ENCODE measurements around the gene PHKA2.

The PHKA2 gene

DNA sequence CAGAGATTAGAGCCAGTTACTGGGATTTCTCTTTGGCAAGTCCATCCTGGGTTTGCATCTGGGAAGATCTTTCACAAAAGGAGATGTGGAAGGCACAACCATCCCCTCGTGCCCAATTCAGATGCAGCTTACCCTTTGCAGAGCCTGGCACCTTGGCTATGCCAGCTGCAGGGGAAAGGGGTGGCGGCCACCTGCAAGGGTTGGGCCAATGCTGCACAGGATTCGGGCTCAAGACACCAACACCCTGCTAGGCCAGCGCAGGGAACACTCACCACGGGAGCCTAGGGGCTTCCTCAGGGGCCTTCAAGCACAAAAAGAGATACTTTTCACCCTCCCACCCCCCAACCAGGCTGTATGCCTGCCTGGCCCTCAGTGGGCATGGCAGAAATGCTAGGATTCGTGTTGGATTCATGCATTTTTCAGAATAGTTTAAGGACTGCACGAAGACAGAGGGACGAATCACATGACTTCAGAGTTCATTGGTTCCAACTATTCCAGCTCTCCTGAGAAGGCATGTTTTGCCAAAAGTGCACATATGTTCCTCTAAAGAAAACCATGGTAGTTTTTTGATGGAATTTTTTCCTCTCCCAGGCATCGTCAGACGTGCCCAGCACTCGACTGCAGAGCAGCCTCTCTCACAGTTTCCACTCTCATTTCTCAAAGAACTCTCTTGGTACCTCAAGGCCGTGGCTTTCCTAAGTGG is 94.4 kb downstream of the PHKA2 start:
- DNase-seq (ENCODE audit: low read depth in 2 of 2, low spot score in 1 of 2): no peak

DNA sequence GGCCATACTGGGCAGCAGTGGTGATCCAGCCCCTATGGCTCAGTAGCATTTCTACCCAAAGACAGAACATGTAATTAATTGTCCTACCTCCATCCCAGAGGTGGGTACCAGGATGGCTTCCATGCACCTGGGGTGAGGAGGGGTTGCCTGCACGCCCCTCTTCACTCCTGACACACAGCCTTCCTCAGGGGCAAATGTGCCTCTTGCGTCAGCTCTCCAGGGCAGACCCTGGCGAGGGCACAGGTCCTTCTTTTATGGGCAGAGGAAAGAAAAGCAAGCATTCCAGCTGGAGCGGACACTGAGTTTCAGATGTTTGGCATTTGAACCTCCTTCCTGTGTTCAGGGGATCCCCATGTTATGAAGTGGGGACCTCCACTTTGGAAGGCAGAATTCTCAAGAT is 95.6 kb downstream of the PHKA2 start:
- DNase-seq (ENCODE audit: low read depth in 2 of 2, low spot score in 1 of 2): no peak

DNA sequence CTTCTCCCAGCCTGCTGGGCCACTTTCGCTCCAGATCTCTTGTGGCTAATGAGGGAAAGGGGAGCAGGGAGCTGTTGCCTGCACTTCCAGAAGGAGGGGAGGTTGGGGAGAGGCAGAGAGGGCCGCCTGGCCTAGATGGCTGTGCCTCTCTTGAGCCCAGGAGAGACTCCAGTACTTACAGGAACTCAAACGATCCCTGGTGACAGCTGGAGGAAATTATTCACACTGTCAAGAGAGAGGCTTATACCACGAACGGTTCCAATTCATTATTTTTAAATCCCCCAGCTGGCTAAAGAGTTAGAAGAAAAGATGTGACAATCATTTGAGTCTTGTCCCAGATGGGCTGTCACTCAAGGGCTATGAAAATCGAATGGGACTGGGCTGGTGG is 96.1 kb downstream of the PHKA2 start:
- DNase-seq (ENCODE audit: low read depth in 2 of 2, low spot score in 1 of 2): no peak

DNA sequence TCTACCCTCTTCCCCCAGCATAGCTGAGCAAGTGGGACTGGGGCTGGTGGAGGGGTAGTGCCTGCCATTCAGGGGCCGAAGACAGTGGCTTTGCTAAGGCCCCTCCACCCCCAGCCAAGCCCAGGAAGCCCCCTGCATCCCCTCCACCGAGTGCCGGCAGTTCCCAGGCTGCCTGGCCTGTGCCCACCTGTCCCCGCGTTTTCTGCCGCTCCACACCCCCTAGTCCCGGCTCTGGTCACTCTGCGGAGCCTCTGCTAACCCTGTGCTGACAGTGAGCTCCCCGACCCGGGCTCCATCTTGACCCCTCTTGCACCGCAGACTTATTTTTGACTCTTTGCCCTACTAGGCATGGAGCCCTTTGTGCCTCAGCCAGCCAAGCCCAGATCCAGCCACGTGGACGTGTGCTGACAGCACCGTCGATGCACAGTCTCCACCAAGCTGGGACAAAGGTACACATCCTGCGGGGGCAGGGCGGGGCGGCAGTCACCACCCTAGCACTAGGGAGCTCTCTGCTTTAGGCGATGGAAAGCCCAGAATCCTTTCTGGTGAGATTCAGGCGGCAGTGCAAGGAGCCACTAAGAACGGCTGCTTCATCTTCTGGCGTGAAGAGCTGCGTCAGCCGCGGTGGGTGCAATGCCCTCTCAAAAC is 96.6 kb downstream of the PHKA2 start:
- DNase-seq (ENCODE audit: low read depth in 2 of 2, low spot score in 1 of 2): no peak

DNA sequence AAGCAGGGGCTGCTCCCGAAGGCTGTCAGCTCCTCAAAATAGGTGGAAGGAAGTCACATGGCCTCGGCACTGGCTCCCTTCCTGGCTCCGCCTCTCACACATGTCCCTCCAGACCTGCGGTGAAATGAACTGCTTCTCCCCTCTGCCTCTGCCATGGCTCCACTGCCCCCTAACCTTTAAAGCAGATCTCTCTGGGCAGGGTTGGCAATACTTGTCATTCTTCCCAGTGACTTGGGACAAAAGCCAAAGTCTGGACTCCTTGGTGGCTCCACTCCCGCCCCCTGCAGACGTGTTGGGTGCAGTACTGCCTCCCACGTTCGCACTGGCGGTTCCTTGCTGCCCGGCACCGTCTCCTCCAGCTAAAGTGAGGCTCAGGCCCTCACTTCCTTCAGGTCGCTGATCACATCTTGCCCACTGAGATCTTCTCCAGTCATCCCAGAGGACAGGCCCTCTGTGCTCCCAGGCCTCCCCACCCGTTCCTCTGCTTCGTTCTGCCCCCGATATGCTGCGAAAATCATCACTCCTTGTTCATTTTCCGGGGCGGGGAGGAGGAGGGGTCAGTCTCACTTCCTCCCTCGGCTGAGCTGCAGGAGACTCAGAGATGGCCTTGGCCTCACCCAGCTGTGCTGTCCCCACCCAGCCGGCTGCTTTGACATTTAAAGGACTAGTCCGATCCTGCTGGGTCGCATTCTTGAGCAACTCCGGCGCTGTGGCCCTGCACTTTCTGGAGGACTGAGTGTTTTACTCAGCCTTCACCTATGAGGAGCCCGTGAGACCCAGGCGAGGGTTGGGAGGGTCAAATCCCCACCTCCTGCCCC is 97.4 kb downstream of the PHKA2 start:
- DNase-seq (ENCODE audit: low read depth in 2 of 2, low spot score in 1 of 2): no peak

DNA sequence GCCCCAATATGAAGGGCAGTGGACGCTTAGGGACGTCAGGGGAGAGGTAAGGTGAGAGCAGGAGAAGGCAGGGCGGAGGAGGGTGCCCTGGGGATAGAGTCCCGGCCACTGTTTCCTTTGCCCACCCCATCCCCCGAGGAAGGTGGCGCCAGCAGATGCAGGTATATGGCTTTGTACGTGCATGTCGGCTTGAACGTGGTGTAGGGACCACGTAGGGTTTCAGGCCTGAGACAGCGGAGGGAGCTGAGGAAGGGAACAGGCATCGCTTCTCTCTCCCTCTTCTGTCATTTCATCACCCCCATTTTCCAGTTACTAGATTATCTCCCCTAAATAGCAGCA is 97.9 kb downstream of the PHKA2 start:
- DNase-seq (ENCODE audit: low read depth in 2 of 2, low spot score in 1 of 2): no peak

DNA sequence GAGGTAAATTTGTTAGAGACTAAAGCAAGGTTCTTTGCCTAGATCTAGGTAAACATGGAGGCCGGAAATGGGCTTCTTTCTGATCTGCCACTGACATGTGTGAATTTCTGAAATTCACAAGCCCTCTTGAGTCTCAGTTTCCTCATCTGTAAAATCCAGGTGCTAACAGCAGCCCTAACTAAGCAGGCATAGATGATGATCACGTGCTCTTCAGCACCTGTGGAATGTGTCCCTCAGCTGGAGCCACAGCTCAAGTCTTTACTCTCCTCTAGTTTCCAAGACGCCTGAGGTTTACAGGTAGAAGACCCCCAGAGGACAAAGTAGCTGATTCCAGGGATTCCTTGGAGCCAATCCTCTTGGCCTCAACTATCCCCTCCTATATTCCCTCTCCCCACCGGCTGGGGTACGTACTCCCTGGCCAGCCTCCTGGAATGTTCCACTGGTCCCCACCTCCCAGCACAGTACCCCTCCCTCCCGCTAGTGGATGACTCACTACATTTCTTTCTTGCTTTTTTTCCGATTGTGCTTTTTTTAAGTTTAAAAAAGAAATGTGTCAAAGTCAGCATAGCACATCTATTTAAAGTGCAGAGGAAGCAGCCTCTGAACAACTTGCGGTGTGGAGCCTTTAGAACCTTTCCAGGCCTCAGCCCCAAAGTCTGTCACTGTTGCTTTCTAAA is 98.4 kb downstream of the PHKA2 start:
- DNase-seq (ENCODE audit: low read depth in 2 of 2, low spot score in 1 of 2): no peak

DNA sequence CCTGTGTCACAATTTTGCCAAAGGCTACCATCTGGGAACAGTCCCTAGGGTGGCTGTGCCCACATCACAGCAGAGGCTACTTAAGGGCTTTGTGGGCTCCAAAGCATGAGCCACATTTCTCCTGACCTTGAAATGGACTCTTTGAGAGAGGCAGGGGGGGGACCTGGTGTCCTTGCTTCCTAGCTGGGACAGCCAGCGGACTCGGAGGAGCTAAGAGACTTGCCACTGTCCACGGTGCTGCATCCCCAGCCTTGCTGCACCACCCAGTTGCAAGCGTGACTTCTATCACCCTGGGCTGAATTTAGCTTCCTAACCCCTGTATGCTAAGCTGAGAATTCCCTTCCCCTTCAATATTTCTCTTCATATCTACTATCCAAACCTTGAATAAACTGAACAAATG is 99.0 kb downstream of the PHKA2 start:
- no peak for DNase-seq (ENCODE audit: low read depth in 2 of 2, low spot score in 1 of 2)

DNA sequence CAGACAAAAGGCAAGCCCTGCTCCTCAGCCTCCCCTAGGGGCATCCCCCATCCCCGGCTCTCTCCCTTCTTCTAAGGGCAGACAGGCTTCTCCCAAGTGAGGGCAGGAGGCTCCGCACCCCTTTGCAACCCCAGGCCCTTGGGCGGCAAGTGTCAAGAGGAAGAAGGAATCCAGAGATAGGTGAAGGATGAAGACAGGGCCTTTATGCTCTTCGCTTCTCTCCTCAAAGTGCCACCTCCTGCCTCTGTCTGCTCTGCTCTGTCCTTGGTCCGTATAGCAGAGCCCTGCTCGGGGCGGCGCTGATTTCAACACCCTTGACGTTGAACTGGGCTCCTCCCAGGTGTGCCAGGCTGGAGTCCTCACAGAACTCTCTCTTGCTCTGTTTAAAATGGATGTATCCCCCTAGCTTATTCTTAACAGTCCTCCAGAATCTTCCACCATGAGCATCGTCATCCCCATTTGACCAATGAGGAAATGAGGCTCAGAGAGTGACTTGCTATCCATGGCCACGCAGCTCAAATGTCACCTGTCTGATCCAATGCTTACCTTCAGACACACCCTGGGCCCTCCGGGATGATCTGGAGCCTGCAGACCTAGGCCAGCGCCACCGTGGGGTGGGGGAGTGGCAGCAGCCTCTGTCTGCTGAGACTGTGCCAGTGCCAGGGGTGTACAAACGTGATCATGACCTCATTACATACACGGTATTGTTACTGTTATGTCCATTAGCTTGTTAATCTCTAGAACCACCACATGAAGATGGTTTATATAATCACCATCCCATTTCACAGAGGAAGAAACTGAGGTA is 99.8 kb downstream of the PHKA2 start:
- DNase-seq (ENCODE audit: low read depth in 2 of 2, low spot score in 1 of 2): no peak

DNA sequence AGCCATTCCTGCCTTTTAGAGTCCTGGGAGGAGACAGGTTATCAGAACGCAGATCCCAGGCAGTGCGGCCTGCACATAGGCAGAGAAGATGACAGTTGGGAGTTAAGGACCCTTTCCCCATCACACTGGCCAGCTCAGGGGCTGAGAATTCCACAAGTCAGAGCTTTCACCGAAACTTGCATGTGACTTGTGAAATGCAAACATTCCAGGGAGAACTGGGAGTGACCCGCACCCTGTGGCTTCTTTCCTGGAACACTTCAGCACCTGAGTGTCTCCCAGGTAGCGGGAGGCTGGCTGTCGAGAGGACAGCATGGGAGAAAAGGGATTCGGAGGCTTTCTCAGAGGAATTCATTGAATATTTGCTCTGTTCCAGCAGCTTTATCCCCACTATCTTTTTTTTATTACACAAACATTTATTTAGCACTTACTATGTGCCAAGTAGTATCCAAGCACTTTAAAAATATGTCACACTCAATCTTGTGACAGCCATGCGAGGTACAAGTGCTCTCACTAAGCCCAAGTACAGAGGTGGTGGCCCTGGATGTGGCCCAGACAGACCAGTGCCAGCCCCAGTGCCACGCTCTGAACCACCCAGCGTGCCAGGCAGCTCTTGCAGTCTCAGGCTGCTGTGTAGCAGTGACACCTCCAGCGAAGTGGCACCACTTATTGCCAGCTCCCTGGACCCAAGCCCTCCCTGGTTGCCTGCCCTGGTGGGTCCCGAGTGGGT is 100.5 kb downstream of the PHKA2 start:
- DNase-seq (ENCODE audit: low read depth in 2 of 2, low spot score in 1 of 2): no peak

DNA sequence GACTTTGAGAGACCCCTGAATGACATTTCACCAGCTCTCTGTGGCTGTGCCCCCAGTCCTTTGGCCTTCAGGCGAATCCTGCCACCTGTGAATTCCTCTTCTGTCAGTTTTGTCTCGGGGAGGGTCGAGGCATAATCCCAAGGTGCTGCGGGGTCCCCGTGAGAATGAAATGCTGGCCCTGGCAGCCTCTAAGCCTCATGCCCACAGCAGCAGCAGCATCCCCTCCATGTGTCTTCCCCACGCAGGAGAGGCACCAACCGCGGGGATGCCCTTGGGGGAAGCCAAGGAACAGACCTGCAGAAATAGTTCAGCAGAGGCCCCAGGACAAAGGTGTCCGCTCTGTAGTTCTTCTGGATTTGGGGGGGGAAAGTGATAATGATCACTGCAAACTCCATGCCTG is 104.8 kb downstream of the PHKA2 start:
- DNase-seq (ENCODE audit: low read depth in 2 of 2, low spot score in 1 of 2): no peak

DNA sequence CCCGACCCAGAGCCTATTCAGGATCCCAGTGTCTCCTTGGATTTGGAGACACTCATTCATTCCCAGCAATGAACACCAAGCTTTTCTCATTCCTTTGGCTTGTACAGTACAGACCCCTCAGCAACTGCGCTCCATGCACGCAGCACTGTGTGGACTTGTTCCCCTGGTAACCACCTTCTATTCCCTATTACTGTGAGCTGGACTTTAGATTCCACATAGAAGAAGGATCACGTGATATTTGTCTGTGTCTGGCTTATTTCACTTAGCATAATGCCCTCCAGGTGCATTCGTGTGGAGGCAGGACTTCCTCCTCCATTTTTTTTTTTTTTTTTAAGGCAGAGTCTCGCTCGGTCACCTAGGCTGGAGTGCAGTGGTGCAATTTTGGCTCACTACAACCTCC is 106.4 kb downstream of the PHKA2 start:
- no peak for DNase-seq (ENCODE audit: low read depth in 2 of 2, low spot score in 1 of 2)

DNA sequence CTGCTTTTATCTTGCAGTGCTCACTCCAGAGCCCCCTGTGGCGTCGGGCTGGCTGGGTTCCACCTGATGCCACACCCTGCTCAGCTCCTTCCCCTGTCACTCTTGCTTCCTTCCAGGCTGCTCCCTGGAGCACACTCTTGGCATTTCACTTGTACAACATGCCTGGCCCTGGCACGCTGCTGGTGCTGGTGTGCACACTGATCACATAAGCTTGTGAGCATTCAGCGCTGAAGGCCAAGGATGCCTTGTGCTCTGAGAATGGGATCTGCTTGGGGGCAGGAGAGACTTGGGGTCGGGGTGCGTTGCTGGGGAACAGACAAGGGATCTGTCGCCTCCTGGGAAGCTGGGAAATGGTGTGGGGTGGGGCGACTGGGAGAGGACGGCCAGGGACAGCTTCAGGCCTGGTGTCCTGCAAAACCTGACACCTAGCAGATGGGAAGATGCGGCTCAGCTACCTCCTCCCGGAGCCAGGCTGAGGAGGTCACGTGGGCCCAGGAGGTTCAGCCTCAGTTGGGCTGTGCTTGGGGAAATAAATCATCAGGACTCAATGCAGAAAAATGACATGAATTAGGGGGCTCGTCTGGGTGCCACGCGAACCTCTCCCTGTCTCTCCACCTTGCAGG is 108.5 kb downstream of the PHKA2 start:
- DNase-seq (ENCODE audit: low read depth in 2 of 2, low spot score in 1 of 2): no peak

DNA sequence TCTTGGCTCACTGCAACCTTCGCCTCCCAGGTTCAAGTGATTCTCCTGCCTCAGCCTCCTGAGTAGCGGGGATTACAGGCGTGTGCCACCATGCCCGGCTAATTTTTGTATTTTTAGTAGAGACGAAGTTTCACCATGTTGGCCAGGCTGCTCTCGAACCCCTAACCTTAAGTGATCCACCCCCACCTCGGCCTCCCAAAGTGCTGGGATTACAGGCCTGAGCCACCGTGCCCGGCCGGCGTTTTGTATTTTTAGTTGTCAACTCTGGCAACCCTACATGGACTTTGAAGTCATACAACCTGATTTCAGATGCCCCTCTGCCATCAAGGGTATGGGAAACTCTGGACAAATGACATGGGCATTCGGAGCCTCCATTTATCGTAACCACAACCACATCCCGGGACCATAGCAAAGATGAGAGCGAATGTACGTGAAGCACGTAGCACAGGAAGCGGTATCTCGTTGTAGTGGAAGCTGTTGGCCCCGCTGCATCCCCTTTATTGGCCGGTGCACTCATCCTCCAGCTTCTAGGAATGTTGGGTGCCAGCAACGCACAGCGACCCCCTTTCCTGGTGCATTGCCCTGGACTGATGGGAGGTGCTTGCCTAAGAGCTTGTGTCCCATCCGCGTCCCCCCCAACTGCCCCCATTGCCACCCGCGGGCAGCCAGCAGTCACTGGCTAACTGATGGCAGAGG is 109.2 kb downstream of the PHKA2 start:
- DNase-seq (ENCODE audit: low read depth in 2 of 2, low spot score in 1 of 2): no peak

DNA sequence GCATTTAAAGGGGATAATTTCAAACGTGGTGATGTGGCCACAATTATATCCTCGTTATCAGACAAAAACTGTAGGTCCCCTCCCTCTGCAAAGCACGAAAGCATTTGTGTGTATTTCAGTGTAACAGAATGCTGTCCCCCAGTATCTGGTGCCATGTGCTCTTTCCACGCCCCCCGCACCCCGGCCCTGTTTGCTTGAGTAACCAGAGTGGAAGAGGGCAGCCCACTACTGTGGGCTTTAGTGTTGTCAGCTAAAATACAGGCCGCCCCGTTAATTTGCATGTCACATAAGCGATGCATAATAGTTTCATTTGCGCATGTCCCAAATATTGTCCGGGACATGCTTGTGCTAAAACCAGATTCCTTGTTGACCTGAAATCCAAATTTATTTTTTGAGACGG is 110.1 kb downstream of the PHKA2 start:
- no peak for DNase-seq (ENCODE audit: low read depth in 2 of 2, low spot score in 1 of 2)

DNA sequence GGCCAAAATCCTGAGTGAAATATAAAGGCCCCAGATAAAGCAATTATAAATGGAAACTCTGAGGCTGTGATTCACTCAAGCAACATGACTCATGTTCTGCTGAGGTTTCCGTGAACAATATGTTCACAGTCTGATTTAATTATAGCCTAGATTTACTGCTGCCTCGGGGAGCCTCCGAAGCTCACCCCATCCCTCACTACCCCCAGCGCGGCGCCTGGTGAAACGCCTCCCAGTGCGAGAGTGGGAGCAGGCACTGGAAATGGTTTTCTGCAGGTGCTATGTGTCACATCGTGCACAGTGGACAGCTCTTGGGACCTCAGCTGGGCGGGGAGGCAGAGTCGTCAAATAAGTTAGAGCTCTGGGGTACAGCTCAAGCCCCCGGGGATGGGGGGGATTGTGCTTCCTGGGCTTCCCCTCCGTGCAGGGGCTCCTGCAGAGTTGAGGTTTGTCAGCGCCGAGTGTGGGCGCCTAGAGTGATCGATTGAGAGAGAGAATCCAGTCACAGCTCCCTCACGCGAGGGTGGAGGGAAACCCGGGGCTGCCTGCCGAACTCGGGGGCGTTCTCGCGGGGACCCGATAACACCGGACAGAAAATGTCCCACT is 110.6 kb downstream of the PHKA2 start:
- DNase-seq (ENCODE audit: low read depth in 2 of 2, low spot score in 1 of 2): no peak

DNA sequence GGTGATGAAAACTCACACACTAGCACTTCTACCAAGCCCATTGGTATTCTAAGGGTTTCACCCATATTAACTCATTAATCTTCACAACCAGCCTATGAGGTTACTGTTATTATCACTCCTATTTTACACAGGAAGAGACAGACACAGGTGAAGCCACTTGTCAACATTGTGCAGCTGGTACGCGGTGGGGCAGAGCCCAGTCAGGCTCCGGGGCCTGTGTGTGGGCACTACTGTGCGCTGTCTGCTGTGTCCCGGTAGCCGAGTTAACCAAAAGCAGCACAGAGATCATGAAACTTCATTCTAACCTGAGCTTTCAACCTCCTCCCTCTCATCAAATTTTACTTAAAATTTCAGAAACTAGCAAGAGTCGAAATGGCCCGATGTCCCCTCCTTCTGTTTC is 111.3 kb downstream of the PHKA2 start:
- no peak for DNase-seq (ENCODE audit: low read depth in 2 of 2, low spot score in 1 of 2)

DNA sequence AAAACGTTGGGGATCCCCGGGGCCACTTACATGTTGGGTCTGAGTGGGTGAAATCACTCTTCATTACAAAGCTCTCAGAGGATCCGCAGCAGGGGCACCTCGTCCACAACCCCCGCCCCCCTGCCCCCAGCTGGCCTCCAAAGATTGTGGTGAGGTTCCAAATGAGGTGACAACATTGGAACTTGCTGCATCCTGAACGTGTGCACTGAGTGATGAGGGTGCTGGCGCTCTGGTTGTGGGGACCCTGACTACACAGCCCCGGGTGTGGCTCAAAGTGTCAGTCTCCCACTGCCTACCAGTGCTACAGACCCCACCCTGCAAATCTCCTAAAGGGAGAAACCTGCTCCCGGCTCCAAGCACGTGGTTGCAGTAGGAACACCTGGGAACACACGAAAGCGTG is 111.9 kb downstream of the PHKA2 start:
- no peak for DNase-seq (ENCODE audit: low read depth in 2 of 2, low spot score in 1 of 2)

All from stimulated activated CD8-positive, alpha-beta memory T cell treated with anti-CD3 and anti-CD28 coated beads, Interleukin-4, amount 100 ng/mL, for 1 hour (primary cell).